ENCODE data around the gene PAX7. TPM values are rescaled to one million over a fixed set of nuclear protein-coding genes. Genes with fewer than 3 reads are reported as not detected.

The PAX7 gene
- total and polyA plus RNA-seq, 2 of the 4 experiments (the other 2 are of a cell fraction), result not detected

DNA sequence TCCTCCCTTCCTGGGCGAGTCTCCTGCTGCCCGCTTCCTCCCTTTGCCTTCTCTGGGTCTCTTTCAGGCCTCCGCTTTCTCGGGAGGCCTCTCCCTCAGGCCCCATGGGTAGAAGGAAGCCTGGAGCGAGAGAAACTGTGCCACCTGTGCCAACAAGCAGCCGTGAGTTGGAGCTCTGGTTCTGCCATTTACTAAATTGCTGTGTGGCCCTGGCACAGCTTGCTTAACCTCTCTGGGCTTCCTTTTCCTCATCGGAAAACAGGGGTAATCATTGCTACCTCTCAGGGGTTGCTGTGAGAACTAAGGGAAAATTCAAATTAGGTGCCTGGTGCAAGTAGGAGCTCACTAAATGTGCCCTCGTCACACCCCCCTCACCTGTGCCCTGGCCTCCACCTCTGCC, 80.4 kb downstream of the PAX7 start:
- intact Hi-C loops (cut with micrococcal nuclease), result no loop called here
- Histone ChIP-seq H4K91ac (ENCODE audit: insufficient read depth, low read depth, low read length) (no peak overlapping the region), H2BK5ac (ENCODE audit: low read depth, low read length, poor library complexity, severe bottlenecking) (no peak overlapping the region), H2AK9ac (replicated peaks; ENCODE audit: low read depth, low read length, poor library complexity) (no peak overlapping the region), H4K20me1 (ENCODE audit: insufficient read depth, low read length) (no peaks in the 10 kb centered on the region), H3K79me1 (ENCODE audit: low read depth in 1 of 2, low read length in 2 of 2) (no peaks in the 10 kb centered on the region), H3K27me3 (ENCODE audit: control insufficient read depth, insufficient read depth, low read length) (peaks cover 7% of the 10 kb centered on the region), H3K4me2 (ENCODE audit: low read depth, low read length) (no peak overlapping the region), H3K56ac (ENCODE audit: extremely low read depth, insufficient read depth, low read length) (no peak overlapping the region), H2BK120ac (ENCODE audit: low read depth, low read length) (no peak overlapping the region), H2BK20ac (ENCODE audit: low read depth, low read length) (no peak overlapping the region), H3K18ac (ENCODE audit: low read depth, low read length) (no peak overlapping the region), H4K8ac (ENCODE audit: low read depth in 2 of 2, low read length in 2 of 2) (no peak overlapping the region), H3K9me3 (ENCODE audit: control insufficient read depth, insufficient read depth, low read length) (no peaks in the 10 kb centered on the region), H4K5ac (ENCODE audit: low read depth, low read length) (no peak overlapping the region), H3K9ac (ENCODE audit: low read depth, low read length) (no peak overlapping the region), H3K4me3 (ENCODE audit: insufficient read depth, low read depth, low read length) (no peak overlapping the region), H2AFZ (replicated peaks; ENCODE audit: low read length, poor library complexity) (no peak overlapping the region), H3K9me1 (ENCODE audit: insufficient read depth, low read length) (no peaks in the 10 kb centered on the region), H2BK15ac (ENCODE audit: low read depth, low read length) (no peak overlapping the region), H2AK5ac (ENCODE audit: low read depth, low read length) (no peak overlapping the region), H3K27ac (ENCODE audit: insufficient read depth, low read length) (no peak overlapping the region), H3K4me1 (ENCODE audit: control insufficient read depth, insufficient read depth, low read length) (no peaks in the 10 kb centered on the region), H3K14ac (replicated peaks; ENCODE audit: low read depth, low read length) (no peak overlapping the region), H3K4ac (ENCODE audit: low read depth, low read length) (no peak overlapping the region), H3K36me3 (ENCODE audit: control insufficient read depth, insufficient read depth, low read length) (no peaks in the 10 kb centered on the region), H3K23ac (ENCODE audit: low read depth, low read length) (no peak overlapping the region)
- ATAC-seq (ENCODE audit: low read depth), result no peak
- ChIA-PET CTCF (no interaction called here), POLR2A (ENCODE audit: unreplicated experiment) (no interaction called here)
- BruUV-seq (replicated peaks), result no TSS peak
- in situ Hi-C loops (cut with MboI; ENCODE audit: low sequenced_read_pairs), result no loop called here
- TF ChIP-seq, protein P1, sequence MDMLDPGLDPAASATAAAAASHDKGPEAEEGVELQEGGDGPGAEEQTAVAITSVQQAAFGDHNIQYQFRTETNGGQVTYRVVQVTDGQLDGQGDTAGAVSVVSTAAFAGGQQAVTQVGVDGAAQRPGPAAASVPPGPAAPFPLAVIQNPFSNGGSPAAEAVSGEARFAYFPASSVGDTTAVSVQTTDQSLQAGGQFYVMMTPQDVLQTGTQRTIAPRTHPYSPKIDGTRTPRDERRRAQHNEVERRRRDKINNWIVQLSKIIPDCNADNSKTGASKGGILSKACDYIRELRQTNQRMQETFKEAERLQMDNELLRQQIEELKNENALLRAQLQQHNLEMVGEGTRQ (IDR thresholded peaks at IDR 0.05; ENCODE audit: low read depth, low read length), result no peak
- TF ChIP-seq RFX5 (IDR thresholded peaks at IDR 0.05; ENCODE audit: low read depth, low read length) (no peak), ELK1 (IDR thresholded peaks at IDR 0.05; ENCODE audit: borderline replicate concordance, low read depth, low read length) (no peak), FOS (IDR thresholded peaks at IDR 0.05; ENCODE audit: low read depth, low read length) (no peak), NFE2L2 (IDR thresholded peaks at IDR 0.05; ENCODE audit: low read depth, low read length) (no peak), RCOR1 (IDR thresholded peaks at IDR 0.05; ENCODE audit: insufficient replicate concordance, low read length) (no peak), CHD1 (IDR thresholded peaks at IDR 0.05; ENCODE audit: low read depth, low read length) (no peak), CTCF (conservative IDR thresholded peaks at IDR 0.05; ENCODE audit: low read depth, low read length) (no peak), RAD21 (IDR thresholded peaks at IDR 0.05; ENCODE audit: low read length) (no peak), POLR2A (IDR thresholded peaks at IDR 0.05; ENCODE audit: low read depth, low read length) (no peak), MAFK (IDR thresholded peaks at IDR 0.05; ENCODE audit: low read depth, low read length) (no peak), CEBPB (IDR thresholded peaks at IDR 0.05; ENCODE audit: low read depth, low read length) (no peak)
- DNase-seq, result no peak
- WGBS, 2 experiments (ENCODE audit: extremely low coverage in 2 of 2, insufficient read length in 1 of 2), result 37% methylated on average over 5 of the region's 8 CpGs; no CpG with 5 or more reads in 1 of the 2 experiments
- dilution Hi-C loops (cut with HindIII; ENCODE audit: low sequenced_read_pairs, unreplicated experiment), result no loop called here

Measured in IMR-90 (cell line).